ENCODE data around the gene SYN1. TPM values are rescaled to one million over a fixed set of nuclear protein-coding genes. Genes with fewer than 3 reads are reported as not detected.
"Not testable (repeated sequence)": the region's sequence is repeated elsewhere in the genome, so short reads cannot be mapped to it uniquely, and the experiment has no call there.

The SYN1 gene
- 0.27 and 0.49 TPM in 2 replicates for total RNA-seq (2022)
- Bru-seq, nascent RNA, result percentile 16 among the genes with signal in this experiment
- percentile 26 among the genes with signal in this experiment for BruChase-seq, experiment 1, labeled RNA remaining after a 6-hour chase
- BruChase-seq, experiment 2, labeled RNA remaining after a 2-hour chase, result percentile 10 among the genes with signal in this experiment
- long read RNA-seq, partial matches to known transcripts, result 0 of 1 reads
- long read RNA-seq, other reads (novel, unspliced or antisense), result 0 of 1 reads

DNA sequence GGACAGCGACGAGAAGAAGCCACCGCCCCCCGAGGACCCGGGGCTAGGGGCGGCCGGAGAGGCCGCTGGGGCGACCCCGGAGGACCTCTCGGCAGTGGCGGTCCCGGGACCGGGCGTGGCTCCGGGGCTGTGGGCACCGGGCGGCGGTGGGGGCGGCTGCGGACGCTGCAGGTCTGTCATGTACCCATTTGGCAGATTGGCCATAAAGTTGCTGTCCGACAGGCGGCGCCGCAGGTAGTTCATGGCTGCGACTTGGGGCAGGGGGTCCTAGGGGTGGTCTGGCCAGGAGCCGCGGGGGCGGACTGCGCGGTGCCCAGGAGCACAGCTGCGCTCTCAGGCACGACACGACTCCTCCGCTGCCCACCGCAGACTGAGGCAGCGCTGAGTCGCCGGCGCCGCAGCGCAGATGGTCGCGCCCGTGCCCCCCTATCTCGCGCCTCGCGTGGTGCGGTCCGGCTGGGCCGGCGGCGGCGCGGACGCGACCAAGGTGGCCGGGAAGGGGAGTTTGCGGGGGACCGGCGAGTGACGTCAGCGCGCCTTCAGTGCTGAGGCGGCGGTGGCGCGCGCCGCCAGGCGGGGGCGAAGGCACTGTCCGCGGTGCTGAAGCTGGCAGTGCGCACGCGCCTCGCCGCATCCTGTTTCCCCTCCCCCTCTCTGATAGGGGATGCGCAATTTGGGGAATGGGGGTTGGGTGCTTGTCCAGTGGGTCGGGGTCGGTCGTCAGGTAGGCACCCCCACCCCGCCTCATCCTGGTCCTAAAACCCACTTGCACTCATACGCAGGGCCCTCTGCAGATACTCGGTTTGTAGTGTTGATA lies at the start of gene SYN1:
Gene SYN1, minus strand, starts transcription at position 372 of the 817 bp plus-strand sequence. Its CDS starts 129 bp downstream, at position 243.
- ChIA-PET CTCF (no interaction called here), POLR2A (interaction anchor here (0.6 to 0.7 kb wide), 3 partner anchors 11 to 321 kb away, joined by 3 to 5 read pairs (median 3); partner anchors contain the start of gene TIMP1)
- Mint-ChIP-seq H3K4me3 (ENCODE audit: unreplicated experiment) (peak within 1 kb of the TSS; percentile 59), H3K27me3 (ENCODE audit: insufficient read depth, unreplicated experiment) (no peaks in the 10 kb centered on the region), H3K36me3 (ENCODE audit: insufficient read depth, unreplicated experiment) (peaks cover 6% of the 10 kb centered on the region), H3K9me3 (ENCODE audit: unreplicated experiment) (peaks cover under 1% of the 10 kb centered on the region), H3K4me1 (ENCODE audit: insufficient read depth, unreplicated experiment) (no peaks in the 10 kb centered on the region), H3K27ac (ENCODE audit: low read depth, unreplicated experiment) (no peak within 1 kb of the TSS)
- intact Hi-C loops (cut with micrococcal nuclease), result no loop called here
- peak; percentile 52 for DNase-seq (ENCODE audit: unreplicated experiment)
- BruUV-seq (replicated peaks), result no TSS peak
- TF ChIP-seq, protein P1, sequence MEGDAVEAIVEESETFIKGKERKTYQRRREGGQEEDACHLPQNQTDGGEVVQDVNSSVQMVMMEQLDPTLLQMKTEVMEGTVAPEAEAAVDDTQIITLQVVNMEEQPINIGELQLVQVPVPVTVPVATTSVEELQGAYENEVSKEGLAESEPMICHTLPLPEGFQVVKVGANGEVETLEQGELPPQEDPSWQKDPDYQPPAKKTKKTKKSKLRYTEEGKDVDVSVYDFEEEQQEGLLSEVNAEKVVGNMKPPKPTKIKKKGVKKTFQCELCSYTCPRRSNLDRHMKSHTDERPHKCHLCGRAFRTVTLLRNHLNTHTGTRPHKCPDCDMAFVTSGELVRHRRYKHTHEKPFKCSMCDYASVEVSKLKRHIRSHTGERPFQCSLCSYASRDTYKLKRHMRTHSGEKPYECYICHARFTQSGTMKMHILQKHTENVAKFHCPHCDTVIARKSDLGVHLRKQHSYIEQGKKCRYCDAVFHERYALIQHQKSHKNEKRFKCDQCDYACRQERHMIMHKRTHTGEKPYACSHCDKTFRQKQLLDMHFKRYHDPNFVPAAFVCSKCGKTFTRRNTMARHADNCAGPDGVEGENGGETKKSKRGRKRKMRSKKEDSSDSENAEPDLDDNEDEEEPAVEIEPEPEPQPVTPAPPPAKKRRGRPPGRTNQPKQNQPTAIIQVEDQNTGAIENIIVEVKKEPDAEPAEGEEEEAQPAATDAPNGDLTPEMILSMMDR (IDR thresholded peaks at IDR 0.05; ENCODE audit: unreplicated experiment), result no peak

- DNase-seq (ENCODE audit: unreplicated experiment); H3K36me3 Mint-ChIP-seq (ENCODE audit: insufficient read depth, unreplicated experiment); H3K4me3 Mint-ChIP-seq (ENCODE audit: unreplicated experiment); H3K27ac Mint-ChIP-seq (ENCODE audit: low read depth, unreplicated experiment); intact Hi-C loops (cut with micrococcal nuclease); BruUV-seq (replicated peaks); H3K27me3 Mint-ChIP-seq (ENCODE audit: insufficient read depth, unreplicated experiment); H3K4me1 Mint-ChIP-seq (ENCODE audit: insufficient read depth, unreplicated experiment); H3K9me3 Mint-ChIP-seq (ENCODE audit: unreplicated experiment): not testable (repeated sequence)
- ChIA-PET POLR2A (interaction anchor here (0.6 kb wide), 1 partner anchor 15 kb away, joined by 3 read pairs; no protein-coding TSS in a partner anchor), CTCF (interaction anchor here (0.5 kb wide), 1 partner anchor 361 kb away, joined by 3 read pairs; no protein-coding TSS in a partner anchor)
These were observed 46.1 kb upstream of the SYN1 start for GRCh38 chrX:47665797-47666196.

DNA sequence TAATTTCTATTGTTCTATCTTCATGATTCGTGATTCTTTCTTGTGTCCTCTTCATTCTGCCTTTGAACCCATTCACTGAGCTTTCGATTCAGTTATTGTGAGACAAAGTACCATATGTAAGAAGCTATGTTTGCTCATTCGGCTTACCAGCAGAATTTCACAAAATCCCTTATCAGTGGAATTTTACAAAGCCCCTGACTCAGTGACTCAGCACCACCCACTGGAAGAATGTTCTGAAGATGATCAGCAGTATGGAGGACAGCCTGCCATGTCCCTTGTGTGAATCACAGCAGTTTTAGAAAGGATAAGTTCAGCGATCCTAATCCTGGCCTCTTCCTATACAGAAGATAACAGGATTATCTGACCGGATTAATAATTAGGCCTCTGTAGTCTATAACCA lies 45.1 kb upstream of the SYN1 start:
- no peak overlapping the region for H3K27ac Mint-ChIP-seq (ENCODE audit: low read depth, unreplicated experiment)
- no peaks in the 10 kb centered on the region for H3K36me3 Mint-ChIP-seq (ENCODE audit: insufficient read depth, unreplicated experiment)
- POLR2A ChIA-PET, result no interaction called here

DNA sequence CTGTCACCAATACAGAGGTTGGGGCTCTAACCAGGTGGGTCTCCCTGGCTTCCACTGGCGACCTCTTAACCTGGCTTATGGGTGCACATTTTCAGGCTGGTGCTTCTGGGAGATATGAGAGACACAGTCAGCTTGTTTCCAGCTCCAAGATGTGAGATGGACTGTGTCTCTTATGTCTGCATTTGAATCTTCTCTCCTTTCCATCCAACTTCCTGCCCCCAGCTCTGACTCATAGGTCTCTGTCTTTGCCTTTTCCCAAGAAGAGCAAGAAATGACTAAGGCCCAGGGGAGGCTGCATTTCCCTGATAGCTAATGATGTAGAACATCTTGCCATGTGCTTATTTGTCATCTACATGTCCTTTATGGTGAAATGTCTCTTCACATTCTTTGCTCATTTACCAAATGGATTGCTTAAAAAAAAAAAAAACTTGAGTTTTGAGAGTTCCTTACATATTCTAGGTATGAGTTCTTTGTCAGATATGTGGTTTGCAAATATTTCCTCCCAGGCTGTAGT lies 42.5 kb upstream of the SYN1 start:
- intact Hi-C loops (cut with micrococcal nuclease), result no loop called here
- CTCF ChIA-PET, result interaction anchor here (0.5 to 0.7 kb wide), 3 partner anchors 12 to 370 kb away, joined by 5 to 6 read pairs (median 5); partner anchors contain the start of gene ELK1
- Mint-ChIP-seq H3K9me3 (ENCODE audit: unreplicated experiment) (peaks cover 6% of the 10 kb centered on the region), H3K36me3 (ENCODE audit: insufficient read depth, unreplicated experiment) (peaks cover 6% of the 10 kb centered on the region), H3K4me3 (ENCODE audit: unreplicated experiment) (no peak overlapping the region), H3K4me1 (ENCODE audit: insufficient read depth, unreplicated experiment) (peaks cover 12% of the 10 kb centered on the region), H3K27me3 (ENCODE audit: insufficient read depth, unreplicated experiment) (no peaks in the 10 kb centered on the region), H3K27ac (ENCODE audit: low read depth, unreplicated experiment) (peak overlapping the region; percentile 65)
- POLR2A ChIA-PET, result interaction anchor here (0.7 to 1.9 kb wide), 3 partner anchors 12 to 130 kb away, joined by 3 to 7 read pairs (median 3); partner anchors contain the start of gene ELK1
- BruUV-seq (replicated peaks), result no TSS peak
- TF ChIP-seq, protein P1 (IDR thresholded peaks at IDR 0.05; ENCODE audit: unreplicated experiment), result no peak
- DNase-seq (ENCODE audit: unreplicated experiment), result peak; percentile 77

More for the DNA sequence above, 45.1 kb upstream of the SYN1 start:
- no TSS peak for BruUV-seq (replicated peaks)
- DNase-seq (ENCODE audit: unreplicated experiment), result no peak
- intact Hi-C loops (cut with micrococcal nuclease), result no loop called here
- Mint-ChIP-seq H3K27me3 (ENCODE audit: insufficient read depth, unreplicated experiment) (no peaks in the 10 kb centered on the region), H3K9me3 (ENCODE audit: unreplicated experiment) (no peaks in the 10 kb centered on the region), H3K4me3 (ENCODE audit: unreplicated experiment) (no peak overlapping the region), H3K4me1 (ENCODE audit: insufficient read depth, unreplicated experiment) (peaks cover 6% of the 10 kb centered on the region)
- CTCF ChIA-PET, result no interaction called here
- TF ChIP-seq, protein P1 (IDR thresholded peaks at IDR 0.05; ENCODE audit: unreplicated experiment), result no peak
